ENCODE results near the gene MGLL.
"Not testable (repeated sequence)": the region's sequence is repeated elsewhere in the genome, so short reads cannot be mapped to it uniquely, and the experiment has no call there.

MGLL gene

DNA sequence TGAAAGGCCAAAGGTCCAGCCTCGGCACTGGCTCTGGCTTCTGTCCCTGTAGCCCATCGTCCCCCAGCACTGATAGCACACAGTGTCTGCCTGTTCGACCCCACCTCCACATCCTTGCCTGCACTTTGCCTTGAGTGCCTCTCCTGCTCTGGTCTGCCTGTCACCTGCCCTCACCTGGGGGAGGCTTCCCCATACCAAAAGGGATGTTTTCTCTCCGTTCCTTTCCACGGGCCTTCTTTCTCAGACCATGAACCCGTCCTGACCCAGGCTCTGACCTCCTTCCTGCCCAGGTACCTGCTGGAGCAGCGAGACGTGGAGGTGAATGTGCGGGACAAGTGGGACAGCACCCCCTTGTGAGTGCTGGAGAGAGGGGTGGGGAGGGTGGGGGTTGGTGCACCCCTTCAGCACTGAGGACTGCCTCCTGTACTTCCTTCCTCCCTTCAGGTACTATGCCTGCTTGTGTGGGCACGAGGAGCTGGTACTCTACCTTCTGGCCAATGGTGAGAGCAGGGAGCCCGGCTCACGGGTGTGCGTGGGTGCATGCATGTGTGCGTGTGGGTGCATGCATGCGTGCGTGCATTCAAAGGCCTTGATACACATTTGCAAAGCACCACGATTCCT, 148.1 kb downstream of the MGLL start:
- DNase-seq (ENCODE audit: low spot score) = no peak

DNA sequence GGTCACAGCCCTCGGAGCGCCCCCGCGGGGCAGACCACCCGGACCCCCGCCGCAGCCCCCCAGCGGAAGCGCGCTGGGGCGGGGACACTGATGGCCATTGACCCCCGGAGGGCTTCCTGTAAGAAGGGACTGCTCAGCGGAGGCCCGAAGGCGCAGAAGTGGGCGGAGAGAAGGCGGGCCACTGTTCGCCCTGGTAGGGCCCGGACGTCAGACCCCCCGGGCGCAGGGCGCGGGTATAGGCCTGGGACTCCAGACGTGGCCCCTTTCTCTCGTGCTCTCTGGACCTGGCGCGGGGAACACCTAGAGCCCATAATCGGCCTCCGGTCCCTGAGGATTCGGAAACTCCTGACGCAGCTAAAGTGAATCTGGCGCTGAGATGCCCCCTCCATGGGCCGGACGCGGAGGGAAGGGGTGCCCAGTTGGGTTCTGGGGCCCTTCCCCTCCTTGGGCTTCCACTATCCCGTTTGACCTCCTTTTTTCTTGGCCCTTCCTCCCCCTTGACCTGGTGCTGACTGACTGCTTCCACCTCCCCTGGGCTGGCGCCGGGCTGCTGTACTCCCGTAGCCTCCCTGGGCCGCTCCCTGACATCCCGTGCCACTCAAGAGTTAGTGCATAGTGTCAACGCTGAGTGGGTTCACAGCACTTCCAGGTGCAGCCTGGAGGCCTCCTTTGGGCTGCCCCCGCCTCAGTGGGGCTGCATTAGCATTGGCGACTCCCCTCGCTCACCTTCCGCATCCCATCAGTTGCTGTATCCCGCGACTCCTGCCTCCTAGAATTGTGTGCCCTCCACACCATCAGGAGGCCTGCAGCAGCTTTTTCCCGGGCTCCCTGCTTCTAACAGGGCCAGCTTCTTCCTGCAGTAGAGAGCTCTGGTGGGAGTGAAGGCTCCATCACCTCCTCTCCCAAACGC, 148.9 kb downstream of the MGLL start:
- DNase-seq (ENCODE audit: low spot score) = peak; percentile 48

DNA sequence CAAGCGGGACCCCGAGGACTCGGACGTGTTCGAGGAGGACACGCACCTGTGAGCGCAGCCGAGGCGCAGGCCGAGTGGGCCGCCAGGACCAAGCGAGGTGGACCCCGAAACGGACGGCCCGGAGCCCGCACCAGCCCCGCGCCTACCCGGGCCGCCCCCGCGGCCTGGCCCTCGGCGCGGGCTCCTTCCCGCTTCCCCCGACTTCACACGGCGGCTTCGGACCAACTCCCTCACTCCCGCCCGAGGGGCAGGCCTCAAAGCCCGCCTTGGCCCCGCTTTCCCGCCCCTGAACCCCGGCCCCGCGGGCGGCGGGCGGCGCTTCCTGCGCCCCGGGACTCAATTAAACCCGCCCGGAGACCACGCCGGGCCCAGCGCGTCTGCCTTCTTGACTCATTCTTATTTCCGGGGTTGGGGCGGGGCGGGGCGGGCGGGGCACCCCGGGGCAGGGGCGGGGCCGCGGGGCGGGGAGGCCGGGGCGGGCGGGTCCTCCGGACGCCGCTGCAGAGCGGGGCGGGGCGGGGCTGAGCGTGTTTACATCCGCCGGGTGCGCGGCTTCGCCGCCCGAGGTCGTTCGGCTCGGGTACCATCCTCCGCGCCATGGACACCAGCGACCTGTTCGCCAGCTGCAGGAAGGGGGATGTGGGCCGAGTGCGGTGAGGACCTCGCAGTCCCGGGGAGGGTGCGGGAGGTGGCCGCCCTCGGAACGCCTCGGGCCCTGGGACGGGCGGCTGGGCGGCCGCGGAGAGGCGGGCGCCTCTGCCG, 149.7 kb downstream of the MGLL start, which contains the start of gene ABTB1:
Gene ABTB1 (plus strand): TSS at position 524 of the 762 bp plus-strand sequence. CDS start 74 bp downstream, at position 598.
- peak; percentile 88 for DNase-seq (ENCODE audit: low spot score)

DNA sequence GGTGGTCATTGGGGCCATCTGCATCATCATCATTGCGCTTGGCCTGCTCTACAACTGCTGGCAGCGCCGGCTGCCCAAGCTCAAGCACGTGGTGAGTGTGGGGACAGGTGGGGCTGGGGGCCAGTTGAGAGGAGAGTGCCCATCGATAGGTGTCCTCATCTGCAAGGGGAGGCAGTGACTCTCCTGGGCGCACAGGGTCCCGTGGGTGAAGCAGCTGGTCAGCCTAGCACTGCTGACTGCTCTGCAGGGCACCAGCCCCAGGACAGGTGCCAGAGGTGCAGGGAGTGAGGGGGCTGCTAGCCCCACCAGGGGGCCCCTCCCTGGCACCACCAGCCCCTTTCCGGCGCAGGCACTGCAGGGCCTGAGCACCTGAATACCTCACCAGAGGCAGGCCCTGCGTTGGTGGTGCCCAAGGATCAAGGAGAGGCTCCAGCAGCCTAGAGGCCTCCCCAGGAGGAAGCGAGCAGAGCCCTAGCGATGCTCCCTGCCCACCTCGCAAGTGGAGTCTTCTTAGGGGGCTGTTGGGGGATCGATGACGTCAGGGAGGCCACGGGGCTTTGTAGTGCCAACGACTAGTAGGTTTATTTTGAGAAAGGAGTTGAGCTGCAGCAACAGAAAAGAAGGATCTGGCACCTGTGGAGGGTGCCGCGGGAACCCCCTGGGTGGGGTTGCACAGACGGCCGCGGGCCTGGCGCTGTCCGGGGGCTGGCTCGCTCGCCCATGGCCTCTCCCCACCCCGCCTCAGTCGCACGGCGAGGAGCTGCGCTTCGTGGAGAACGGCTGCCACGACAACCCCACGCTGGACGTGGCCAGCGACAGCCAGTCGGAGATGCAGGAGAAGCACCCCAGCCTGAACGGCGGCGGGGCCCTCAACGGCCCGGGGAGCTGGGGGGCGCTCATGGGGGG, 150.5 kb downstream of the MGLL start:
- DNase-seq (ENCODE audit: low spot score) = no peak

DNA sequence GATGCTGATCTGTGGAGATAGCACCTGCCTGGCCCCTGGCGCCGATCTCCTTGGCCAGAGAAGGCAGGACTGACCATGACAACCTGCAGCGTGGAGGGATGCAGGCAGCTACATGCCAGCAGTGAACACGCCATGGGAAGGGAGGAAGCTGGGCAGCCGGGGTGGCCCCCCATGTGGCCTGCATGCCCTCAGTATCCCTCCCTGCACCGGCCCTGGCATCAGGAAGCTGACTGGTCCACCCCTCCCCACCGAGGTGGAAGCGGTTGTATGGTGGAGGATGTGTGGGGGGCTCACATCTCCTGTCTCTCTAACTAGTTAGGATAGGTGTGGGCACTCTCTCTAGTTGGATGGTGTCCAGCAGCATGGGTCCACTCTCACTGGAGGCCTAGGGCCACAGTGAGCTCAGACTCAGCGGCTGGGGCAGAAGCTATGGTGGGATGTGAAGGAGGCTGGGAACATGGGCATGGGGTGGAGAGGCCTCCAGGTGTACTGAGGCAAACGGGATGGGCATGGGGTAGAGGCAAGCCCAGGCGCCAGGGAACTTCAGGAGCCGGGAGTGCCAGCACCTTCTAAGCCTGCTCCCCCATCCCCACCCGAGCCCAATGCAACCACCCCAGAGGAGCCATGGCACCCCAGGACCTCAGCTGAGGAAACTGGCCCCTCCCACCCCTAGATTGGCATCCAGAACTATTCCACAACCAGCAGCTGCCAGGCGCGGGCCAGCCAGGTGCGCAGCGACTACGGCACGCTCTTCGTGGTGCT, 151.4 kb downstream of the MGLL start:
- no peak for DNase-seq (ENCODE audit: low spot score)

DNA sequence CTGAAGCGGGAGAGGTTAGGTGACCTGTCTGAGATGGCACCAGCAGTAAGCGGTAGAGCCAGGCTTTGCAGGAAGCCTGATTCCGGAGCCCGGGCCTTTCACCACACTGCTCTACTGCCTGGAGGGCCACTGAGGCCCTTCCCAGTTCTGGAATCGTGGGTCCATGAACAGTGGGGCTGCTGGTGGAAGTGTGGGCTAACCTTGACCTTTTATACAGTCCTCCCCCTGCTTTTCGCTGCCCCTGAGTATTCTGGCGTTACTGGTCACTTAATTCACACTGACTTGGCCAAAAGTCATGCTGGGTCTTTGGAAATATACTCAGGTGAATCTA, 152.1 kb downstream of the MGLL start:
- no peak for DNase-seq (ENCODE audit: low spot score)

DNA sequence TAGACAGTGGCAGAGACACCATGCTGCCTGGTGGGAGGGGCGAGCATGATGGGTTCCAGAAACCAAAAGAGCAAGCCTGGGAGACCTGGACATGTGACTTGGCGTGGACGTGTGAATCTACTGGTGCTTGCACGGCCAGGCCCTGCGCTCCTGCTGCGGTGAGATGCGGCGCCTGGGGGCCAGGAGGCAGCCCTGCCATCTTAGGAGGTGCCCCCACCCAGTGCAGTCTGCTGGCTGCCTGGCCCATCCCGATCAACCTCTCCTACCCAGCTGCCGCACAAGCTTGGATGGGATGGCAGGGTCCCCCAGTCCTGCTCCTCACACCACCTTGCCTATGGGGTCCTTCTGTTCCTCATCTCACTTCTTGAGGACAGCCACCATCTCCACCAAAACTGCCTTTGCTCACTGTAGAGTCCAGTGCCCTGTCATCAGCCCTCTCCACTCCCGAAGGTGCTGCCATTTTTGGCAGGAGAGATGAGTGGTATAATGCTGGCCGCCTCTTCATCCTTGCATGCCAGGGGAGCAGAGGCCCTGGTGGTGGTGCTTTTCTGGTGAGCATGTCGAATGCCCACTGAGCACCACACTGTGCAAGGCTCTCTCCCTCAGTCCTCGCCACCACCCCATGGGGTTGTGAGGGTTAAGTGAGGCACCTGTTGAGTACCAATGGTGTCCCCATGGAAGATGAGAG, 152.6 kb downstream of the MGLL start:
- no peak for DNase-seq (ENCODE audit: low spot score)

DNA sequence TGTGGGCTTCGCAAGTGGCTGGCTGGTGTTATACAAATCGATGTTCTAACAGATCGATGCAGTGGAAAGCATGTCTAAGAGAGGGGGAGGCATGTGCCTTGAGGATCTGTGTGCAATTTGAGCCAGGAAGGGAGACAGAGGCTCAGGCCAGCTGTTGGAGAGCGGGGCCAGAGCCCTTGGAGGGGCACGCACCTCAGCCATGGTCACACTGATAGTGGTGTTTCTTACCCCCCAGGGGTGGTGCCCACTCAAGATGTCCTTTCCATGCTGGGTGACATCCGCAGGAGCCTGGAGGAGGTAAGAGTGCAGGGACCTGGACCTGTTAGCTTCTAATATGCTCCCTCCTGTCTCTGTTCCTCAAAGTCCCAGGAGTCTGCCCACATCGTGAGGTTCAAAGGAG, 153.4 kb downstream of the MGLL start:
- DNase-seq (ENCODE audit: low spot score) = no peak

DNA sequence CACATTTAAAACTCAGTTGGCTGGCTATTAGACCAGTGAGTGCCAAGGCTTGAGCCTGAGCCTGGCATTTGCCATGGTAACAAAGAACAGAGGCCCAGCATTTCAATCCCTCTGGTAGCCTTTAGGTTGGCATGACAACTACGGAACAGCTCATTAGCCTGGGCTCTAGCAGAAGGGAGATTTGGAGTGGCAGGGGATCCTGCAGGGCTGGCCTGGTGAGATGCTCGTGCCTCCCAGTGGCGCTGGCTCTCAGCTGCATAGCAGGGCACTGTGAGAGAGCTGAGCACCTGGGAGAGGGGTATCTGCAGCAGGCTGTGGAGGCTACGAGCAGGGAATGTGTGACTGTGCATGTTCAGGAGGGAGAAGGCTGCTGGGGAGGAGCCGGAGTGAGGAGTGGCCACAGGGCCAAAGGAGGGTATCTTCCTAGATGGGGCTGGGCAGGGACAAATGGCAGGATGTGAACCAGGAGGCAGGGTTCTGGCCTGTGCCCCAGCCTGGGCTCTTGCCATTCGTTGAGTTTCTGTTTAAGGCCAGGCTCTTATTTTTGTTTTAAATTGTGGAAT, 155.1 kb downstream of the MGLL start:
- DNase-seq (ENCODE audit: low spot score) = no peak

DNA sequence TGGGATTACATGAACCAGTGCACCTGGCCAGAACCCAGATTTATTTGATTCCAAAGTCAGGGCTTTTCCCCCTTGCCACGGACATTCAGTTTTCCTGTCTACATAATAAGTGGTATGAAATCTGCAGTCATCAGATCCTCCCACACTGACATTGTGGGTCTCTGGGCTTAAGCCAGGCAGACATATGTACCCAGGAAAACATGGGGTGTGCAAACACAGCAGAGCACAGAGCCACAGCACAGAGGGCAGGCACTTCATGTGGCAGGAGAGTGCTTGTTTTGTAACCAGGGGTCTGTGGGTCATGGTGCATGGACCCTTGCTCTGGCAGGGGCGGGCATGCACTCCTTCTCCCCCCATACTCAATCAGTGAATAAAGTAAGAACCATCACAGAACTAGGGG, 155.6 kb downstream of the MGLL start:
- no peak for DNase-seq (ENCODE audit: low spot score)

DNA sequence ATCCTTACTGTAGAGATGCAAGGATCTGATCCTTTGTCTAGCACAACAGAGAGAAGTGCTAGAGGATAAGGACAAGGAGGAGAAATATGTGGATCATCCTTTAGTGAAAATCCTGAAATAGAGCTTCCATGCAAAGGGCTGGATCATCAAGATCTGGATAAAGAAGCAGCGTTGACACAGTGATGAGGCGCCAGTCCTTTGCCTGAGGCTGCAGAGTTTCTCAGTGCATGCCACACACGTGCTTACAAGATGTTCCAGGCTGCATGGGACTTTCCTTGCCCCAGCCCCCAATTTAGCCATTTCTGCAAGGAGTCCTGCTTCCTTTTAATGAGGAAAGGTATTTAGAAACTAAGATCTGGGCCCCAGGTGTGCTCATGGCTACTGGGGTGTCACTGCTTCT, 156.7 kb downstream of the MGLL start:
- no peak for DNase-seq (ENCODE audit: low spot score)

DNA sequence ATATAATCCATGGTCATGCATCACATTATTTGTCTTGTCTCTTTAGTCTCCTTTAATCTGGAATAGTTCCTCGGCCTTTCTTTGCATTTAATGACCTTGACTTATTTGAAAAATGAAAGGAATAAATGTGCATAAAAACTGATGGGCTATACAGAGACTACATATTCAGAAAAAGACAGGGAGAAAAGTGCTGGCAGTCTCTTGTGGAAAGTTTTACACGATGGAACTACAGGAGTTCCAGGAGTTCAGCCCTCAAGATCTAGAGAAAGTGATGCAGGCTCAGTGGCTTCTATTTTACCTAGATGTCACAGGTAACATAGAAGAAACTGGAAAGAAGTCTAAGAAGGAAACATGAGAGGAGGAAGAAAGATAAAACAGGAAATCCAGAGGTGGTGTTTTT, 157.2 kb downstream of the MGLL start:
- DNase-seq (ENCODE audit: low spot score) = no peak

DNA sequence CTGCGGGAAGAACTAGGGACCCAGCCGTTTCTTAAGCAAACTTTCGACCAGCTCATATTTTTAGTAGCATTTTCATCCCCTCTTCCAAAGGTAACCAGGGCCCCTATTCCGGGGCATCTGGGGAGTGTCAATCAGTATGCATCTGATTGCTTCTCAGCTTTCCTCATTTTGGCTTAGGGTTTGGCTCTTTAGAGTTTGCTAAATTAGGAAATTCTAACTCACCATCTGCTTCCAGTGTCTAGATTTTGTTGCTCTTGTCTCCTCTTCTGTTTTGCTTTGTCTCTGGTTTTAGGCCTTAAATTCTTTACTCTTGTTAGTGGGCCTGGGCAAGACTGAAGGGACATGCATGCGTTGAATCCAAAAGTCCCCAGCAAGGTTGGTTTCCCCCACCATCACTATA, 159.2 kb downstream of the MGLL start:
- no peak for DNase-seq (ENCODE audit: low spot score)

DNA sequence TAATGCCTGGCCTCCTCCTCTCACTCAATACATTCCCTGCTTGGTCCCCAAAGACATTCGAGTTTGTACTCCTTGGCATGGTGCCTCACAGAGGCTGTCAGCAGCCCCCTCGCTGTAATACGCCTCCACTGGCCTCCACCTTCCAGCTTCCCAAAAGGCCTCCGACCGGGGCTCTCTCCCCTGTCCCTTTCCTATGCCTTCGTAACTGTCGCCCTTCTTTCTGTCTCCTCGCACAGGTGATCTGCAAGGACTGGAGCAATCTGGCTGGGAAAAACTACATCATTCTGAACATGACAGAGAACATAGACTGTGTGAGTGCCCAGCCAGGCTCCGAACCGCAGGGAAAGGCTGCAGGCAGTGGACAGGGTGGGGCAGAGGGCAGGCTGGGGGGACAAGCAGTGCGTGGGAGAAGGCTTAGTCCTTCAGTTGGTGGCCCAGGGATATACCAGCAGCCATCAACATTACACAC, 160.3 kb downstream of the MGLL start:
- no peak for DNase-seq (ENCODE audit: low spot score)

DNA sequence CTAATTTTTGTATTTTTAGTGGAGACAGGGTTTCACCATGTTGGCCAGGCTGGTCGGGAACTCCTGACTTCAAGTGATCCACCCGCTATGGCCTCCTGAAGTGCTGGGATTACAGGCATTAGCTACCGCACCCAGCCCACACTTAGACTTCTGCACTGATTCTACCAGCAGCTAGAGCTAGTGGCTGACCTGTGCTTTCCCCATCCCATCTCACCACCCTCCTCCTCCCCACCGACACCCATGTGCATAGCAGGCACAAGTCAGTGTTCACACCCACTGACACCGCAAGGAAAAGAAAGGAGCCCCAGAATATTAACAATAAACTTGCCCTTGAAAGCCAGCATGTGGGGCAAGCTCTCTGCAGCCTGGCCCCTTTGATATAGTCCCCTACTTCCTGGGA, 160.7 kb downstream of the MGLL start:
- no peak for DNase-seq (ENCODE audit: low spot score)

DNA sequence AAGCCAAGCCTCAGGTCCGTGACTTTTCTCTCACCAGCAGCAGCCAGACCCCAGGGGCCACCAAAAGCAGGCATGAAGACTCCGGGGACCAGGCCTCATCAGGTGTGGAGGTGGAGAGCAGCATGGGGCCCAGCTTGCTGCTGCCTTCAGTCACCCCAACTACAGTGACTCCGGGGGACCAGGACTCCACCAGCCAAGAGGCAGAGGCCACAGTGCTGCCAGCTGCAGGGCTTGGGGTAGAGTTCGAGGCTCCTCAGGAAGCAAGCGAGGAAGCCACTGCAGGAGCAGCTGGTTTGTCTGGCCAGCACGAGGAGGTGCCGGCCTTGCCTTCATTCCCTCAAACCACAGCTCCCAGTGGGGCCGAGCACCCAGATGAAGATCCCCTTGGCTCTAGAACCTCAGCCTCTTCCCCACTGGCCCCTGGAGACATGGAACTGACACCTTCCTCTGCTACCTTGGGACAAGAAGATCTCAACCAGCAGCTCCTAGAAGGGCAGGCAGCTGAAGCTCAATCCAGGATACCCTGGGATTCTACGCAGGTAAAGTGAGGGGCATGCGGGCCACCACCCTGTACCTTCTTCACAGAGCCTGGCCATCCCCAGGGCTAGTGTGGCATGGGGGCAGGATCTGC, 161.6 kb downstream of the MGLL start:
- no peak for DNase-seq (ENCODE audit: low spot score)

DNA sequence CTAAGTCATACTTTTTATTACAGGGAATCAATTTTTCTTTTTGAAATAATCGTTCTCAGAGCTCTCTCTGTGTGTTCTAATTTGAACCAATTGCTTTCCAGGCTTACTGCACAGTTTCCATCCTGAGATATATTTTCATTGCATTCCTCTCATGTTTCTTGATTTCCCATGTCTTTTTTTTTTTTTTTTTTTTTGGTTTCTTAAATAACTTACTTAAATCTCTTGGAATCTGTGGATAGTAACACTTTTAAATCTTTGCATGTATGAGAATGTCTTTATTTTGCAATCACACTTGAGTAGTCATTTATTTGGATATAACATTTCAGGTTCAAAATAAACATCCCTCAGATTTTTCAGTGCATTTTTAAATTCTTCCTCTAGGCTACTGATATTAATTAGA, 164.1 kb downstream of the MGLL start:
- no peak for DNase-seq (ENCODE audit: low spot score)

DNA sequence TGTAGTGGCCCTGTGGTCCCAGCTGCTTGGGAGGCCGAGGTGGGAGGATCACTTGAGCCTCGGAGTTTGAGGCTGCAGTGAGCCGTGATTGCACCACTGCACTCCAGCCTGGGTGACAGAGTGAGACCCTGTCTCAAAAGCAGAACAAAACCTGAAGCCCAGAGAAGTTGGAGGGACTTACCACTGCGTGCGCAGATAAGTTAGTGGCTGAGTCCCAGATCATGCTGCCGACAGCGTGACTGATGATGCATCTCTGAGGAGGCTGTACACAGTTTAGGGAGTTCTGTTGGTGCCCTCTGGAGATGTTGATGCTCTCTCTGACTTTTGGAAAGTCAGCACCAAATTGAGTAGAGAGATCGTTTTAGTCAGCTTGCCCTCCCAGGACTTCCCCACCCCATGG, 165.4 kb downstream of the MGLL start:
- DNase-seq (ENCODE audit: low spot score) = no peak

DNA sequence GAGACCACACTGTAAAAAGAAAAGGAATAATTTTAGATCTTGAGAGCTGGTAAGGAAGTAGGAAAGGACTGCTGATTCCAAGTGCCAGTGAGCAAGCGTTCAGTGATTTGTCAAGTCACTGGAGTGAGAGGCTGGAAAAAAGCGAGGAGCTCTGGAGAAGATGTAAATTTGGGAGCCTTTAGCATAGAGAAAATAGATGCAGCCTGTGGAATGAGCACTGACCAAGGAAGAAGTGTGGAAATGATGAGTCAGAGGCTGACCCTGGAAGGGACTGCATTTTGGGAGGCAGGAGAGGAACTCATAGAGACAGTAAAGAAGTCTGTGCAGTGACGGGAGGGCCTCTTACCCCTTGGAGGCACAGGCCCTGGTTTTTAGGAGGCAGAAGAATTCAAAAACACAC, 166.7 kb downstream of the MGLL start:
- no peak for DNase-seq (ENCODE audit: low spot score)

DNA sequence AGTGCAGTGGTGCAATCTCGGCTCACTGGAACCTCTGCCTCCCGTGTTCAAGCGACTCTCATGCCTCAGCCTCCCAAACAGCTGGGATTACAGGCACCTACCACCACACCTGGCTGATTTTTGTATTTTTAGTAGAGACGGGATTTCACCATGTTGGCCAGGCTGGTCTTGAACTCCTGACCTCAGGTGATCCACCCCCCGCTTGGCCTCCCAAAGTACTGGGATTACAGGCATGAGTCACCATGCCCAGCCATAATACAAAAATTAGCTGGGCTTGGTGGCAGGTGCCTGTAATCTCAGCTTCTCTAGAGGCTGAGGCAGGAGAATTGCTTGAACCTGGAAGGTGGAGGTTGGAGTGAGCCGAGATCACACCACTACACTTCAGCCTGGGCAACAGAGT, 167.3 kb downstream of the MGLL start:
- not testable (repeated sequence) for DNase-seq (ENCODE audit: low spot score)

Measured in CD4-positive, alpha-beta T cell treated with Interleukin-6 at 100 ng/mL for 8 hours (primary cell).